Activated naive CD4-positive, alpha-beta T cell treated with anti-CD3 and anti-CD28 coated beads, Interleukin-2, amount 50 U/mL, for 24 hours (primary cell): ENCODE results near the gene SYTL1.

ENCODE experiments used
- H3K27ac Mint-ChIP-seq: one replicate; pipeline ENCODE4 v1.8.0; 2021; ENCODE audit warnings: mild to moderate bottlenecking, mixed read lengths
- H3K27me3 Mint-ChIP-seq: one replicate; pipeline ENCODE4 v1.8.0; 2021; ENCODE audit warnings: mixed read lengths
- H3K36me3 Mint-ChIP-seq: one replicate; pipeline ENCODE4 v1.8.0; 2021; ENCODE audit warnings: mixed read lengths
- H3K4me1 Mint-ChIP-seq: one replicate; pipeline ENCODE4 v1.8.0; 2021; ENCODE audit warnings: mixed read lengths
- H3K4me3 Mint-ChIP-seq: one replicate; pipeline ENCODE4 v1.8.0; 2021; ENCODE audit warnings: mild to moderate bottlenecking, mixed read lengths
- H3K9me3 Mint-ChIP-seq: one replicate; pipeline ENCODE4 v1.8.0; 2021; ENCODE audit warnings: mixed read lengths

SYTL1 gene, protein sequence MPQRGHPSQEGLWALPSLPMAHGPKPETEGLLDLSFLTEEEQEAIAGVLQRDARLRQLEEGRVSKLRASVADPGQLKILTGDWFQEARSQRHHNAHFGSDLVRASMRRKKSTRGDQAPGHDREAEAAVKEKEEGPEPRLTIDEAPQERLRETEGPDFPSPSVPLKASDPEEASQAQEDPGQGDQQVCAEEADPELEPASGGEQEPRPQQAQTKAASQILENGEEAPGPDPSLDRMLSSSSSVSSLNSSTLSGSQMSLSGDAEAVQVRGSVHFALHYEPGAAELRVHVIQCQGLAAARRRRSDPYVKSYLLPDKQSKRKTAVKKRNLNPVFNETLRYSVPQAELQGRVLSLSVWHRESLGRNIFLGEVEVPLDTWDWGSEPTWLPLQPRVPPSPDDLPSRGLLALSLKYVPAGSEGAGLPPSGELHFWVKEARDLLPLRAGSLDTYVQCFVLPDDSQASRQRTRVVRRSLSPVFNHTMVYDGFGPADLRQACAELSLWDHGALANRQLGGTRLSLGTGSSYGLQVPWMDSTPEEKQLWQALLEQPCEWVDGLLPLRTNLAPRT

GRCh38 chr1:27341525-27342252 lies at the start of gene SYTL1:
SYTL1 (plus strand) TSS chr1:27342022; CDS start chr1:27345335, 3,313 bp downstream.
- peak within 1 kb of the TSS; percentile 78 for H3K27ac Mint-ChIP-seq
- H3K27me3 Mint-ChIP-seq = no peaks in the 10 kb centered on the region
- peaks cover 63% of the 10 kb centered on the region for H3K4me1 Mint-ChIP-seq
- peaks cover under 1% of the 10 kb centered on the region for H3K36me3 Mint-ChIP-seq
- peak within 1 kb of the TSS; percentile 83 for H3K4me3 Mint-ChIP-seq
- H3K9me3 Mint-ChIP-seq = no peaks in the 10 kb centered on the region

- Mint-ChIP-seq H3K4me3 (no peak overlapping the region), H3K27me3 (no peaks in the 10 kb centered on the region), H3K9me3 (no peaks in the 10 kb centered on the region), H3K36me3 (peaks cover 8% of the 10 kb centered on the region), H3K27ac (no peak overlapping the region), H3K4me1 (no peaks in the 10 kb centered on the region)
These were observed 49.7 kb upstream of the SYTL1 start for GRCh38 chr1:27292106-27292505.

DNA sequence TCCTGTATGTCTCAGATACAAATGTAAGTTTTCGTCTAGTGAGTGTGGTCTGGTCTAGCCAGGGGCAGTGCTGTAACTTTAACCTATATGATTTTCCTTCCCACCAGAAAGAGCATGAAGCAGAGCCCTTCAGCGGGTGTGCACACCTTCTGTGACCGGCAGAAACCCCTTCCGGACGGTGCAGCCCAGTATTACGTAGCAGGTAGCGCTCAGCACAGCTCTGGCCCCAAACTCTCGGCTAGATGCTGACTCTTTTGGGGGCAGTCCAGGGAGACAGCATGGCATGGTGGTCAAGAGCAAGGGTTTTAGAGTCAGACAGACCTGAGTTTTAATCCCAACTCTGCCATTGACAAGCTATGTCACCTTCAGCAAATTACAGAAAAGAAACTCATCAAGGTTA lies 47.9 kb upstream of the SYTL1 start:
- H3K36me3 Mint-ChIP-seq = peaks cover 4% of the 10 kb centered on the region
- no peaks in the 10 kb centered on the region for H3K4me1 Mint-ChIP-seq
- no peak overlapping the region for H3K4me3 Mint-ChIP-seq
- H3K27ac Mint-ChIP-seq = no peak overlapping the region
- no peaks in the 10 kb centered on the region for H3K9me3 Mint-ChIP-seq
- no peaks in the 10 kb centered on the region for H3K27me3 Mint-ChIP-seq

DNA sequence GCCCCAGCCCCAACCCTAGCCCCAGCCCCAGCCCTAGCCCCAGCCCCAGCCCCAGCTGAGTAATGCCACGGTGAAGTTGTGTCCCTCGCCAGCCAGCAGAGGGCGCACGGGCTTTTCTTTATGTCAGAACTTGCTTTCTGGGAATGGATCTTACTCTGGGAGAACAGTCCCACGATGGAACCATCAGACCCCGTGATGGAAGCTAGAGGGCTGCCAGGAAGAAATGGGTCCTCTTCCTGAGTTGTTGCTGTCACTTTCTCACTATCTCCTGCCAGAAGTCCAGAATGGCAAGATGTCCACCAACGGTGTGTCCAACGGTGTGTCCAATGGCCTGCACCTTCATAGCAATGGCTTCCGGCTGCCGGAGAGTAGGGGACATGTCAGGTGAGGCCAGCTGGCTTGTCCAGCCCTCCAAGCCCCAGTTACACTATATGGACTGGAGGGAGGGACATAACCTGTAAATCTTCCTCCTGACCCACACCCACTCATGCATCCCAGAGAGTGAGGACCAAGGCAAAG lies 45.0 kb upstream of the SYTL1 start:
- H3K9me3 Mint-ChIP-seq = no peaks in the 10 kb centered on the region
- H3K27ac Mint-ChIP-seq = no peak overlapping the region
- no peak overlapping the region for H3K4me3 Mint-ChIP-seq
- no peaks in the 10 kb centered on the region for H3K27me3 Mint-ChIP-seq
- H3K4me1 Mint-ChIP-seq = no peaks in the 10 kb centered on the region
- H3K36me3 Mint-ChIP-seq = peaks cover 4% of the 10 kb centered on the region

DNA sequence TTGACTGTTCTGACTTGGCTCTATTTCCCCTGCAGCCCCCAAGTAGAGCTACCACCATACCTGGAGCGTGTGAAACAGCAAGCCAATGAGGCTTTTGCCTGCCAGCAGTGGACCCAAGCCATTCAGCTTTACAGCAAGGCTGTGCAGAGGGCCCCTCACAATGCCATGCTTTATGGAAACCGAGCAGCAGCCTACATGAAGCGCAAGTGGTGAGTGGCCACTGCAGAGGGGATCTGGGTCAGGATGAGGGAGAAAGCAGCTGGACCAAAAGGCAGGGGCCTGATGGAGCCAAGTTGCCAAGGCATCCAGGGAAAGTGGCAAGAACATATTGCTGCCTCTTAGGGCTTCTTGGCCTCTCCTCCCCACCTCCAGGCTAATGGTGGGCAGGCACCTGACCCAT lies 43.9 kb upstream of the SYTL1 start:
- Mint-ChIP-seq H3K4me3 (no peak overlapping the region), H3K9me3 (no peaks in the 10 kb centered on the region), H3K36me3 (peaks cover 4% of the 10 kb centered on the region), H3K4me1 (no peaks in the 10 kb centered on the region), H3K27me3 (no peaks in the 10 kb centered on the region), H3K27ac (no peak overlapping the region)

GRCh38 chr1:27298632-27299384 lies 43.0 kb upstream of the SYTL1 start:
- Mint-ChIP-seq H3K9me3 (no peaks in the 10 kb centered on the region), H3K27ac (no peak overlapping the region), H3K27me3 (no peaks in the 10 kb centered on the region), H3K4me3 (no peak overlapping the region), H3K36me3 (peaks cover 4% of the 10 kb centered on the region), H3K4me1 (no peaks in the 10 kb centered on the region)

GRCh38 chr1:27299385-27300271 lies 42.2 kb upstream of the SYTL1 start:
- Mint-ChIP-seq H3K4me3 (no peak overlapping the region), H3K9me3 (no peaks in the 10 kb centered on the region), H3K27ac (no peak overlapping the region), H3K36me3 (peaks cover 4% of the 10 kb centered on the region), H3K27me3 (no peaks in the 10 kb centered on the region), H3K4me1 (no peaks in the 10 kb centered on the region)

- Mint-ChIP-seq H3K36me3 (peaks cover 4% of the 10 kb centered on the region), H3K4me3 (no peak overlapping the region)
These were observed 41.3 kb upstream of the SYTL1 start for GRCh38 chr1:27300341-27301051.

DNA sequence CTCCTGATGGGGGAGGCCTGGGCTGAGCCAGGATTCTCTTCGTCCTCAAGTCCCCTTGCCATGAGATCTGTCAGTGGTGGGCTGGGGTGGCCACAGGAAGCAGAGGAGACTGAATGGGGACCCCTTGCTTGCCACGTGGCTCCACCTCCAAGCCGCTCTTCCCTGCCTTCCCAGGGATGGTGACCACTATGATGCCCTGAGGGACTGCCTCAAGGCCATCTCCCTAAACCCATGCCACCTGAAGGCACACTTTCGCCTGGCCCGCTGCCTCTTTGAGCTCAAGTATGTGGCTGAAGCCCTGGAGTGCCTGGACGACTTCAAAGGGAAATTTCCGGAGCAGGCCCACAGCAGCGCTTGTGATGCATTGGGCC lies 40.8 kb upstream of the SYTL1 start:
- Mint-ChIP-seq H3K27ac (no peak overlapping the region), H3K9me3 (no peaks in the 10 kb centered on the region), H3K27me3 (no peaks in the 10 kb centered on the region), H3K36me3 (peaks cover 4% of the 10 kb centered on the region), H3K4me3 (no peak overlapping the region), H3K4me1 (no peaks in the 10 kb centered on the region)

More at GRCh38 chr1:27300341-27301051, 41.3 kb upstream of the SYTL1 start:
- Mint-ChIP-seq H3K4me1 (no peaks in the 10 kb centered on the region), H3K27me3 (no peaks in the 10 kb centered on the region), H3K9me3 (no peaks in the 10 kb centered on the region), H3K27ac (no peak overlapping the region)

GRCh38 chr1:27301582-27302199 lies 40.1 kb upstream of the SYTL1 start:
- Mint-ChIP-seq H3K27me3 (no peaks in the 10 kb centered on the region), H3K27ac (no peak overlapping the region), H3K36me3 (peaks cover 4% of the 10 kb centered on the region), H3K4me1 (no peaks in the 10 kb centered on the region), H3K4me3 (no peak overlapping the region), H3K9me3 (no peaks in the 10 kb centered on the region)

DNA sequence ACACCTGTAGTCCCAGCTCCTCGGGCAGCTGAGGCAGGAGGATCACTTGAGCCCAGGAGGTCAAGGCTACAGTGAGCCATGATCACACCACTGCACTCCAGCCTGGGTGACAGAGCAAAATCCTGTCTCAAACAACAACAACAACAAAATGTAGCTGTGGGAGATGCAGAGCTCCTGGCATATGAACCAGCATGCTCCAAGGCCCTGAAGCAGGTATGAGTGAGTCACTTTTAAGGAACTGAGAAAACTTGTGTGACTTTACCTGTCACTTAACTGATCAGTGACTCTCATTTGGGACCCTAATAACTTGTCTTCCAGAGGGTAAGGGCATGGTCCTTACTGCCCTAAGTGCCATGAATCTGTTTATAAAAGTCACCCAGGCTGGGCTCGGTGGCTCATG lies 39.2 kb upstream of the SYTL1 start:
- H3K4me1 Mint-ChIP-seq = no peaks in the 10 kb centered on the region
- no peak overlapping the region for H3K4me3 Mint-ChIP-seq
- H3K36me3 Mint-ChIP-seq = peaks cover 4% of the 10 kb centered on the region
- H3K27ac Mint-ChIP-seq = no peak overlapping the region
- no peaks in the 10 kb centered on the region for H3K9me3 Mint-ChIP-seq
- no peaks in the 10 kb centered on the region for H3K27me3 Mint-ChIP-seq

GRCh38 chr1:27303509-27303908 lies 38.3 kb upstream of the SYTL1 start:
- Mint-ChIP-seq H3K4me3 (no peak overlapping the region), H3K36me3 (peaks cover 4% of the 10 kb centered on the region), H3K4me1 (no peaks in the 10 kb centered on the region), H3K9me3 (no peaks in the 10 kb centered on the region), H3K27me3 (no peaks in the 10 kb centered on the region), H3K27ac (no peak overlapping the region)

- Mint-ChIP-seq H3K4me1 (no peaks in the 10 kb centered on the region), H3K27ac (no peak overlapping the region), H3K36me3 (no peaks in the 10 kb centered on the region), H3K27me3 (no peaks in the 10 kb centered on the region), H3K9me3 (no peaks in the 10 kb centered on the region), H3K4me3 (no peak overlapping the region)
These were observed 35.8 kb upstream of the SYTL1 start for GRCh38 chr1:27306071-27306470.
